H9 (cell line): ENCODE data around the gene CAPN14. TPM values are rescaled to one million over a fixed set of nuclear protein-coding genes. Genes with fewer than 3 reads are reported as not detected.

Experiments
- DNase-seq: peaks from one replicate; pipeline ENCODE4 v3.0.0-alpha.2; 2017
- H2AFZ ChIP-seq: one replicate; pipeline ENCODE4 v1.6.1; 2013; ENCODE audit warnings: mild to moderate bottlenecking, low read length, control low read depth, moderate library complexity
- H2AK5ac ChIP-seq: 2 replicates; pipeline ENCODE4 v1.6.1; 2013; ENCODE audit warnings: low read length, control low read depth, mixed read lengths; ENCODE audit not compliant: insufficient read length
- H2BK120ac ChIP-seq: one replicate; pipeline ENCODE4 v1.6.1; 2013; ENCODE audit warnings: low read depth, mild to moderate bottlenecking, low read length, control low read depth, inconsistent platforms; ENCODE audit not compliant: poor library complexity, severe bottlenecking
- H2BK12ac ChIP-seq: 2 replicates; pipeline ENCODE4 v1.6.1; 2013; ENCODE audit warnings: low read length, control low read depth, mixed read lengths, low read depth; ENCODE audit not compliant: insufficient read length
- H2BK15ac ChIP-seq: 2 replicates; pipeline ENCODE4 v1.6.1; 2013; ENCODE audit warnings: low read depth, low read length, control low read depth
- H2BK20ac ChIP-seq: one replicate; pipeline ENCODE4 v1.6.1; 2013; ENCODE audit warnings: low read depth, mild to moderate bottlenecking, low read length, control low read depth, inconsistent platforms; ENCODE audit not compliant: poor library complexity, severe bottlenecking
- H2BK5ac ChIP-seq: 2 replicates; pipeline ENCODE4 v1.6.1; 2013; ENCODE audit warnings: low read length, control low read depth, mixed read lengths; ENCODE audit not compliant: insufficient read length
- H3K14ac ChIP-seq: 2 replicates; pipeline ENCODE4 v1.6.1; 2013; ENCODE audit warnings: low read length, control low read depth; ENCODE audit not compliant: insufficient read depth
- H3K18ac ChIP-seq: 2 replicates; pipeline ENCODE4 v1.6.1; 2013; ENCODE audit warnings: low read depth, mild to moderate bottlenecking, mixed read lengths, low read length, control low read depth; ENCODE audit not compliant: insufficient read length
- H3K23ac ChIP-seq: 2 replicates; pipeline ENCODE4 v1.6.1; 2013; ENCODE audit warnings: low read length, control low read depth, mixed read lengths, low read depth; ENCODE audit not compliant: insufficient read length
- H3K23me2 ChIP-seq: 2 replicates; pipeline ENCODE4 v1.6.1; 2013; ENCODE audit warnings: low read depth, mild to moderate bottlenecking, mixed read lengths, low read length, control low read depth; ENCODE audit not compliant: insufficient read length, poor library complexity, severe bottlenecking
- H3K27ac ChIP-seq: 2 replicates; pipeline ENCODE4 v1.5.1; 2013; ENCODE audit warnings: low read length, control low read depth, mixed read lengths, low read depth; ENCODE audit not compliant: insufficient read length
- H3K27me3 ChIP-seq: 2 replicates; pipeline ENCODE4 v1.6.1; 2013; ENCODE audit warnings: low read length, control low read depth, inconsistent platforms; ENCODE audit not compliant: insufficient read depth
- H3K4ac ChIP-seq: 2 replicates; pipeline ENCODE4 v1.6.1; 2013; ENCODE audit warnings: low read depth, mild to moderate bottlenecking, control low read depth, inconsistent platforms, low read length, moderate library complexity
- H3K4me1 ChIP-seq: 2 replicates; pipeline ENCODE4 v1.6.1; 2013; ENCODE audit warnings: low read length, control low read depth, inconsistent platforms; ENCODE audit not compliant: insufficient read depth
- H3K4me2 ChIP-seq: 2 replicates; pipeline ENCODE4 v1.6.1; 2013; ENCODE audit warnings: low read length, control low read depth, mixed read lengths; ENCODE audit not compliant: insufficient read length, insufficient read depth
- H3K56ac ChIP-seq: 2 replicates; pipeline ENCODE4 v1.6.1; 2013; ENCODE audit warnings: low read depth, mild to moderate bottlenecking, mixed read lengths, low read length, control low read depth; ENCODE audit not compliant: insufficient read length
- H3K79me1 ChIP-seq: 2 replicates; pipeline ENCODE4 v1.6.1; 2013; ENCODE audit warnings: low read depth, mild to moderate bottlenecking, moderate library complexity, low read length, control low read depth, inconsistent platforms; ENCODE audit not compliant: insufficient read depth, poor library complexity, severe bottlenecking
- H3K79me2 ChIP-seq: 2 replicates; pipeline ENCODE4 v1.6.1; 2013; ENCODE audit warnings: low read length, control low read depth, inconsistent platforms; ENCODE audit not compliant: insufficient read depth
- H3K9ac ChIP-seq: 2 replicates; pipeline ENCODE4 v1.6.1; 2013; ENCODE audit warnings: low read length, control low read depth, mixed read lengths; ENCODE audit not compliant: insufficient read length; ENCODE audit errors: extremely low read depth
- H3K9me3 ChIP-seq: one replicate; pipeline ENCODE4 v1.6.1; 2013; ENCODE audit warnings: low read depth, low read length, inconsistent platforms; ENCODE audit not compliant: control insufficient read depth
- H3T11ph ChIP-seq: one replicate; pipeline ENCODE4 v1.6.1; 2013; ENCODE audit warnings: mild to moderate bottlenecking, low read length, control low read depth, inconsistent platforms
- H4K20me1 ChIP-seq: one replicate; pipeline ENCODE4 v1.6.1; 2013; ENCODE audit not compliant: control insufficient read depth, insufficient read length, insufficient read depth
- H4K5ac ChIP-seq: 2 replicates; pipeline ENCODE4 v1.6.1; 2013; ENCODE audit warnings: low read depth, mild to moderate bottlenecking, mixed read lengths, low read length, control low read depth; ENCODE audit not compliant: insufficient read length
- H4K8ac ChIP-seq: replicated peaks from 2 replicates; pipeline ENCODE4 v1.6.1; 2013; ENCODE audit warnings: low read length, control low read depth, mixed read lengths, low read depth; ENCODE audit not compliant: insufficient read length
- H4K91ac ChIP-seq: 2 replicates; pipeline ENCODE4 v1.6.1; 2013; ENCODE audit warnings: low read depth, mild to moderate bottlenecking, moderate library complexity, mixed read lengths, low read length, control low read depth; ENCODE audit not compliant: insufficient read length
- H3K27ac Mint-ChIP-seq, 3 experiments: 2 replicates in 2 of 3; 3 replicates in 1 of 3; pipeline ENCODE4 v1.8.0; 2020 to 2021; ENCODE audit warnings: mixed read lengths in 3 of 3, mild to moderate bottlenecking in 1 of 3, moderate library complexity in 1 of 3
- H3K27me3 Mint-ChIP-seq: 2 replicates; pipeline ENCODE4 v1.8.0; 2021; ENCODE audit warnings: low read depth, mild to moderate bottlenecking, moderate library complexity, mixed read lengths
- H3K36me3 Mint-ChIP-seq, 3 experiments: 2 replicates in 2 of 3; 3 replicates in 1 of 3; pipeline ENCODE4 v1.8.0; 2020 to 2021; ENCODE audit warnings: low read depth in 3 of 3, mixed read lengths in 3 of 3; ENCODE audit not compliant: insufficient read depth in 1 of 3
- H3K4me1 Mint-ChIP-seq, 2 experiments: 2 replicates each; pipeline ENCODE4 v1.8.0; 2020; ENCODE audit warnings: mixed read lengths in 2 of 2
- H3K4me3 Mint-ChIP-seq, 2 experiments: 2 replicates in 1 of 2; 3 replicates in 1 of 2; pipeline ENCODE4 v1.8.0; 2020 to 2021; ENCODE audit warnings: mild to moderate bottlenecking in 2 of 2, mixed read lengths in 2 of 2, moderate library complexity in 1 of 2
- H3K9me3 Mint-ChIP-seq, 2 experiments: 2 replicates in 1 of 2; 3 replicates in 1 of 2; pipeline ENCODE4 v1.8.0; 2020; ENCODE audit warnings: mild to moderate bottlenecking in 2 of 2, mixed read lengths in 2 of 2, moderate library complexity in 1 of 2
- CTCF ChIP-seq: fragments of 200-600 bp; sonication (generic); conservative IDR thresholded peaks from 3 replicates; pipeline ENCODE4 v1.8.0; 2021; ENCODE audit warnings: antibody characterized with exemption, mild to moderate bottlenecking
- WGBS: extraction: QIAGEN DNeasy Blood & Tissue Kit; methylation state at CpG from one replicate; pipeline ENCODE4 v1.1.7; 2013; ENCODE audit warnings: missing lambda C conversion rate, low lambda C conversion rate, mixed read lengths; ENCODE audit not compliant: insufficient read length; ENCODE audit errors: extremely low coverage; 5-methylcytosine and 5-hydroxymethylcytosine counted together
- long read RNA-seq: library from polyadenylated mRNA; unstranded; transcript quantifications from one replicate; pipeline ENCODE4 v2.0.0, GENCODE V29; 2020
- total RNA-seq: library from RNA; stranded (reverse); gene quantifications from 2 replicates; pipeline ENCODE4 v1.2.1, GENCODE V29; 2021

Gene CAPN14
- 0.07 and 0.09 TPM in 2 replicates for total RNA-seq
- long read RNA-seq, result 0 reads

- H3T11ph ChIP-seq, result no peak within 1 kb of the TSS
- Mint-ChIP-seq H3K36me3 (no peaks in the 10 kb centered on the region), H3K27ac (no peak within 1 kb of the TSS; a peak in 1 of 7 replicates), H3K27me3 (no peaks in the 10 kb centered on the region), H3K4me1 (peaks cover 7 to 19% of the 10 kb centered on the region in 2 experiments), H3K9me3 (no peaks in the 10 kb centered on the region), H3K4me3 (no peak within 1 kb of the TSS)
- no peak within 1 kb of the TSS for H3K18ac ChIP-seq
- no peaks in the 10 kb centered on the region for H3K79me2 ChIP-seq
- no peak within 1 kb of the TSS for H3K4ac ChIP-seq
- H2BK120ac ChIP-seq, result no peak within 1 kb of the TSS
- H2AK5ac ChIP-seq, result no peak within 1 kb of the TSS
- H4K20me1 ChIP-seq, result no peaks in the 10 kb centered on the region
- no CpG with 5 or more reads among the region's 6 CpGs for WGBS
- H4K8ac ChIP-seq, result no peak within 1 kb of the TSS
- no peak within 1 kb of the TSS for H3K56ac ChIP-seq
- H2AFZ ChIP-seq, result no peak within 1 kb of the TSS
- H3K4me1 ChIP-seq, result peaks cover 3% of the 10 kb centered on the region; the same call in 1 of the 2 replicates
- H3K27ac ChIP-seq, result no peak within 1 kb of the TSS
- no peak within 1 kb of the TSS for H3K14ac ChIP-seq
- H3K9me3 ChIP-seq, result no peaks in the 10 kb centered on the region
- no peak for TF ChIP-seq CTCF
- no peak within 1 kb of the TSS for H4K91ac ChIP-seq
- H2BK5ac ChIP-seq, result no peak within 1 kb of the TSS
- H3K23ac ChIP-seq, result no peak within 1 kb of the TSS
- H2BK20ac ChIP-seq, result no peak within 1 kb of the TSS
- DNase-seq, result no peak
- no peaks in the 10 kb centered on the region for H3K27me3 ChIP-seq
- no peaks in the 10 kb centered on the region for H3K79me1 ChIP-seq
- H3K23me2 ChIP-seq, result no peaks in the 10 kb centered on the region
- H2BK15ac ChIP-seq, result no peak within 1 kb of the TSS
- no peak within 1 kb of the TSS for H2BK12ac ChIP-seq
- H4K5ac ChIP-seq, result no peak within 1 kb of the TSS
- H3K9ac ChIP-seq, result no peak within 1 kb of the TSS
- no peak within 1 kb of the TSS for H3K4me2 ChIP-seq
Observed at GRCh38 chr2:31217465-31218200, at the start of gene CAPN14. TSS of gene CAPN14 (minus strand) at chr2:31217515. CDS start at chr2:31205447, 12,068 bp downstream.
